DOHH2 (cell line): Measurements from ENCODE around the gene PPP1R1B.

ENCODE experiments used
- H3F3A ChIP-seq: fragments of 200-600 bp; sonication (generic), shearing (Covaris generic); 2 replicates; pipeline ENCODE4 v1.6.0; 2016; ENCODE audit warnings: antibody characterized with exemption, mild to moderate bottlenecking; ENCODE audit not compliant: control insufficient read depth, insufficient read depth
- H3K27ac ChIP-seq: fragments of 200-600 bp; sonication (generic); 2 replicates; pipeline ENCODE4 v1.5.1; 2014; ENCODE audit warnings: low read depth, mild to moderate bottlenecking, low read length, moderate library complexity
- H3K27me3 ChIP-seq: fragments of 200-600 bp; sonication (generic); 2 replicates; pipeline ENCODE4 v1.6.1; 2014; ENCODE audit warnings: mild to moderate bottlenecking, low read length, mixed read lengths; ENCODE audit not compliant: control insufficient read depth
- H3K36me3 ChIP-seq: fragments of 200-600 bp; sonication (generic); 2 replicates; pipeline ENCODE4 v1.6.1; 2014; ENCODE audit warnings: mild to moderate bottlenecking, low read length, moderate library complexity, mixed read lengths; ENCODE audit not compliant: control insufficient read depth
- H3K4me1 ChIP-seq: fragments of 200-600 bp; sonication (generic); 2 replicates; pipeline ENCODE4 v1.6.1; 2014; ENCODE audit warnings: mild to moderate bottlenecking, low read length, mixed read lengths; ENCODE audit not compliant: control insufficient read depth
- H3K4me2 ChIP-seq: fragments of 200-600 bp; sonication (generic); 2 replicates; pipeline ENCODE4 v1.6.0; 2014; ENCODE audit warnings: mild to moderate bottlenecking, low read length, moderate library complexity
- H3K4me3 ChIP-seq: fragments of 200-600 bp; sonication (generic); 2 replicates; pipeline ENCODE4 v1.5.1; 2014; ENCODE audit warnings: mild to moderate bottlenecking, low read length, mixed read lengths
- H3K79me2 ChIP-seq: fragments of 200-600 bp; sonication (generic); 2 replicates; pipeline ENCODE4 v1.6.1; 2014; ENCODE audit warnings: mild to moderate bottlenecking, low read length, mixed read lengths; ENCODE audit not compliant: control insufficient read depth
- H3K9me2 ChIP-seq: fragments of 200-600 bp; sonication (generic); replicated peaks from 2 replicates; pipeline ENCODE4 v1.6.1; 2014; ENCODE audit warnings: mild to moderate bottlenecking, low read length, mixed read lengths; ENCODE audit not compliant: control insufficient read depth
- H3K9me3 ChIP-seq: fragments of 200-600 bp; sonication (generic); 2 replicates; pipeline ENCODE4 v1.6.1; 2014; ENCODE audit warnings: antibody characterized with exemption, low read length, mixed read lengths; ENCODE audit not compliant: control insufficient read depth, insufficient read depth
- H4K20me1 ChIP-seq: fragments of 200-600 bp; sonication (generic); 2 replicates; pipeline ENCODE4 v1.6.0; 2014; ENCODE audit warnings: low read depth, mild to moderate bottlenecking, antibody characterized with exemption, low read length, moderate library complexity; ENCODE audit not compliant: control insufficient read depth, insufficient read depth
- EZH2phosphoT487 ChIP-seq: fragments of 200-600 bp; sonication (generic); IDR thresholded peaks from 2 replicates; pipeline ENCODE4 v1.6.1; 2017; ENCODE audit warnings: borderline replicate concordance, mild to moderate bottlenecking, antibody characterized with exemption, low read length, moderate library complexity, mixed read lengths
- TF ChIP-seq, protein P1 (sequence below): fragments of 200-600 bp; sonication (generic); IDR thresholded peaks from one replicate; pipeline ENCODE4 v1.5.1; 2014; ENCODE audit warnings: antibody characterized with exemption, mild to moderate bottlenecking, low read depth, low read length; ENCODE audit not compliant: poor library complexity, severe bottlenecking

The PPP1R1B gene

DNA sequence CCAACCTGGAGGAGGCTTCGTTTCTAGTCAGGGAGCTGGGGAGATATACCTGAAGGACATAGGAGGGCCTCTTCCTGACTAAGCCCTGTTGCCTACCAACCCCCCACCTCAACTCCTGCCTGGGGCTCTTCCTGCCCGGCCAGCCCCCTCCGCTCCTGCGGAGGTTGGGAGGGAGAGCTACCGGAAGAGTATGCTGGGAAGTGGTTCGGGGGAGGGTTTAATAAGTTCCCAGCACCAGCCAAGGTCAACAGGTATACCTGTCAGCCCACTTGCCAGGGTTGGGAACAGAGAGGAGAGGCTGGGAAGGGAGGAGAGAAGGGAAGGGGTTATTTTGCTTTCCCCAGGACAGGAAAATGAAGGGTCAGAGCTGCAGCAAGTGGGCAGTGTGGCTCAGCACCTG is 4.7 kb downstream of the PPP1R1B start:
- peaks cover 14% of the 10 kb centered on the region for H3K4me1 ChIP-seq
- no peak overlapping the region for H3K4me2 ChIP-seq
- H4K20me1 ChIP-seq = no peaks in the 10 kb centered on the region
- no peaks in the 10 kb centered on the region for H3K9me3 ChIP-seq
- no peak overlapping the region for H3K4me3 ChIP-seq
- H3K9me2 ChIP-seq = no peaks in the 10 kb centered on the region
- H3K27ac ChIP-seq = no peak overlapping the region
- H3K36me3 ChIP-seq = no peaks in the 10 kb centered on the region
- H3K79me2 ChIP-seq = 0 out of 2 replicates have a peak, but pooled peaks cover 2% of the 10 kb centered on the region
- H3K27me3 ChIP-seq = peaks cover 6% of the 10 kb centered on the region
- no peaks in the 10 kb centered on the region for H3F3A ChIP-seq
- TF ChIP-seq, protein P1, sequence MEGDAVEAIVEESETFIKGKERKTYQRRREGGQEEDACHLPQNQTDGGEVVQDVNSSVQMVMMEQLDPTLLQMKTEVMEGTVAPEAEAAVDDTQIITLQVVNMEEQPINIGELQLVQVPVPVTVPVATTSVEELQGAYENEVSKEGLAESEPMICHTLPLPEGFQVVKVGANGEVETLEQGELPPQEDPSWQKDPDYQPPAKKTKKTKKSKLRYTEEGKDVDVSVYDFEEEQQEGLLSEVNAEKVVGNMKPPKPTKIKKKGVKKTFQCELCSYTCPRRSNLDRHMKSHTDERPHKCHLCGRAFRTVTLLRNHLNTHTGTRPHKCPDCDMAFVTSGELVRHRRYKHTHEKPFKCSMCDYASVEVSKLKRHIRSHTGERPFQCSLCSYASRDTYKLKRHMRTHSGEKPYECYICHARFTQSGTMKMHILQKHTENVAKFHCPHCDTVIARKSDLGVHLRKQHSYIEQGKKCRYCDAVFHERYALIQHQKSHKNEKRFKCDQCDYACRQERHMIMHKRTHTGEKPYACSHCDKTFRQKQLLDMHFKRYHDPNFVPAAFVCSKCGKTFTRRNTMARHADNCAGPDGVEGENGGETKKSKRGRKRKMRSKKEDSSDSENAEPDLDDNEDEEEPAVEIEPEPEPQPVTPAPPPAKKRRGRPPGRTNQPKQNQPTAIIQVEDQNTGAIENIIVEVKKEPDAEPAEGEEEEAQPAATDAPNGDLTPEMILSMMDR = no peak
- TF ChIP-seq EZH2phosphoT487 = no peak

DNA sequence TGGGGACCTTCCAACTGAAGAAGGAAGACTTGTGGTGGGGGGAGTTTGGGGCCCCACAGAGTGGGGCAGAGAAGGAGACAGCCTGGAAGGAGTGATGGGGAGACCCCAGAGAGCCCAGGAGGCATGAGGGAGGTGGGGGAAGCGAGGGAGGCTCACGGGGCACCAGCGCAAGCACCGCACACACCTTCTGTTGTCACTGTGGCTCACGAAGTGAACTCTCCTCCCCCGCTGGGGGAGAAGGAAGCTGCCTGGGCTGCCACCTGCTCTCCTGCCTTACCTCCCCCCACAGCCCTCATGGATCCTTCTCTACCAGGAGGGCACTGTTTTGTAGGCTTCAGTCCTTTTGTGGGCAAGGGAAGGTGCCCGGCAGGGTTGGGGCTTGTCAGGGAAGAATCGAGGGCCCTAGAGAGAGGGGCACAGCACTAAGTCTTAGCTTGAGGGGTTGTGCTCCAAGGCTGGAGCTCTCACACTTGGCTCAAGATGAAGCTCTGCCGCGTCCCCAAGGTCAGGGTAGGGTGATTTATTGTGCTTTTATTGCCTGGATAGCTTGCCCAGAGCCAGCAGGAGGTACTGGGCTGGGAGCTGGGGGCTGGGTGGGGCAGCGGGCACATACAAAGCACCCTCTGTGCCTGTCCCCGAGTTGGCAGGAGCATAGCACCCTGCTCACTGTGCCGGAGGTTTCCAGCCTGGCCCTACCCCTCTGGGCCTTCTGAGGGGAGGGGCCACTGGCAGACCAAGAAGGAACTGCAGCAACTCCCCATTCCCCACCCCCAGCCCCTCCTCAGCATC is 5.6 kb downstream of the PPP1R1B start:
- H3K4me3 ChIP-seq = no peak overlapping the region
- H4K20me1 ChIP-seq = no peaks in the 10 kb centered on the region
- no peak for TF ChIP-seq EZH2phosphoT487
- TF ChIP-seq, protein P1 = no peak
- no peak overlapping the region for H3K27ac ChIP-seq
- peaks cover 5% of the 10 kb centered on the region for H3K79me2 ChIP-seq
- no peaks in the 10 kb centered on the region for H3K9me2 ChIP-seq
- no peaks in the 10 kb centered on the region for H3K27me3 ChIP-seq
- H3K36me3 ChIP-seq = no peaks in the 10 kb centered on the region
- H3F3A ChIP-seq = no peaks in the 10 kb centered on the region
- peaks cover 17% of the 10 kb centered on the region for H3K4me1 ChIP-seq
- H3K9me3 ChIP-seq = no peaks in the 10 kb centered on the region
- no peak overlapping the region for H3K4me2 ChIP-seq

DNA sequence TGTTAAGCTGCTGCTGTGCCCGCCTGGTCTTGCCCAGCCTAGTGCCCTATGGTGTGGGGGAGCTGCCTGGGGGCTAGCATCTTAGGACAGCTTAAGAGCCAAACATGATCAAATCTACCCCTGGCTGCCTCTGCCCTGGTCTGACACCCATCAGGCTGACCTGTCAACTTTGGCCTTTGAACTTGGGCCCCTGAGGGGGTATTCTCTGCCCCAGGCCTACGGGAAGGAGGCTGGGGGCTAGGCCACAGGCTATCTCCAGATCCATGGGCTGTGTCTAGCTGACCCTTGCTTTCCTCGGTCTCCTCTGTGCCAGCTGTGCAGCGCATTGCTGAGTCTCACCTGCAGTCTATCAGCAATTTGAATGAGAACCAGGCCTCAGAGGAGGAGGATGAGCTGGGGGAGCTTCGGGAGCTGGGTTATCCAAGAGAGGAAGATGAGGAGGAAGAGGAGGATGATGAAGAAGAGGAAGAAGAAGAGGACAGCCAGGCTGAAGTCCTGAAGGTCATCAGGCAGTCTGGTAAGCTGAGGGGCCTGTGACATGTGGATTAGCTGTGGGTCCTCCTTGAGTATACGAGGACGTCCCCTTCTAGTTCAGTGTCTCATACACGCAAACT is 6.9 kb downstream of the PPP1R1B start:
- Histone ChIP-seq H3K4me2 (no peak overlapping the region), H3K79me2 (peaks cover 18% of the 10 kb centered on the region), H3K9me2 (no peaks in the 10 kb centered on the region), H3K36me3 (peaks cover 5% of the 10 kb centered on the region; the same call in 1 of the 2 replicates), H3K4me3 (no peak overlapping the region), H3K27ac (no peak overlapping the region), H4K20me1 (no peaks in the 10 kb centered on the region), H3K27me3 (no peaks in the 10 kb centered on the region), H3K9me3 (no peaks in the 10 kb centered on the region), H3F3A (no peaks in the 10 kb centered on the region), H3K4me1 (peaks cover 28% of the 10 kb centered on the region)
- TF ChIP-seq EZH2phosphoT487 = no peak
- TF ChIP-seq, protein P1 = no peak
